ENCODE measurements around the gene ADGRB2.
A peak's percentile ranks its signal among the peaks of the same experiment; 100 is the strongest.

Gene ADGRB2

DNA sequence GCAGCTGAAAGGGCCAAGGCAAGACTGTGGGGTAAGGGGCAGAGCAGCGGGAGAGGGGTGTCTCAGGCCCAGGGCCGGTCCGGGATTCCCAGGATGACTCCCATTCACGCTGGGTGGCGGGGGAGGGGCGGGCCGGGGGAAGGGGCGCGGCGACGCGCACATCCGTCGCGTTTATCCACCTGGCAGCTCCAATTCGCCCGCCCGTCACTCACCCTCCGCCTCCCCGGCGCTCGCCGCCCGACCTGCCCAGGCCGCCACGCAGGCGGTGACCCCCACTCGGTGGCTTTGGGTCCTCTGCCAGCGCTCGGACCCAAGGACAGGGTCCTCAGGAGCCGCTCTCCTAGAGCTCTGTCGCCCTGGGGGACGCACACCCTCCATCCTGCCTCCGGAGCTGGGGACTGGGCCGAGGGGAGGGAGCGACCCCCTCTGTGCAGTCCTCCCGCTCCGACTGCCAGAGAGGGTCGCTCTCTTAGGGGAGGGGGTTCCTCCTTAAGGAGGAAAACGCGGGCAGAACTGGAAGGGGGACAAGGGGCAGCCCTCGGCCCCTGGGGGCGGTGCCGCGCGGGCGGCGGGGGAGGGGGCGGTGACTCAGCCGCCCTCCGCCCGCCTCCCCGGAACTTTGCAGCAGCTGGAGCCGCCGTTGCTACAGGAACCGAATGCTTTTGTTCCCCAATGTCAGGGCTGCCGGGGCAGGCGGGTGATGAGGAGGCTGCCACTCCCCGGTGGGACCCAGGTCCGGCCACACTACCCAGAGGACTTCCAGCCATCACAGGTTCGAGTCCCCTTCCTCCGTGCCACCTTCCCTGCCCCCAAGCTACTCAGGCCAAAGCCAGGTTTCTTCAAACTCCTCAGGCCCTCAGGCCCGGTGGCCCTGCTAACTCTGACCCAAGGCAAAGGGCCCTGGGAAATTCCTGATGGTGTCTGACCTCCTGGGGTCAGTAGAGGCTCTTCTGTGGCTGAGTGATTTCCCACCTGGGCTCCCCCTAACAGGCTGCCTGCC is 3.4 kb downstream of the ADGRB2 start:
- POLR2A ChIA-PET, result interaction anchor here (0.8 to 1.4 kb wide), 3 partner anchors 10 to 45 kb away, joined by 3 to 5 read pairs (median 4); no protein-coding TSS in a partner anchor
- no peak overlapping the region for H3K27ac ChIP-seq (ENCODE audit: insufficient read depth in 1 of 2, low read depth in 1 of 2, low read length in 2 of 2, poor library complexity in 1 of 2, severe bottlenecking in 2 of 2)
- H3K27me3 ChIP-seq (replicated peaks in 2 of 5; ENCODE audit: control insufficient read depth in 4 of 5, insufficient read depth in 5 of 5, low read length in 4 of 5), result peaks cover 0 to 38% (median 14%) of the 10 kb centered on the region in 5 experiments
- CTCF ChIA-PET, result interaction anchor here (1.0 to 6.4 kb wide), 23 partner anchors 8 to 303 kb away, joined by 3 to 34 read pairs (median 3); partner anchors contain the start of genes COL16A1 and PEF1
- peak; percentile 58 to 87 (median 84) for DNase-seq
- H3K4me3 ChIP-seq (ENCODE audit: control insufficient read depth in 1 of 7, extremely low read depth in 1 of 7, insufficient read depth in 4 of 7, low read depth in 2 of 7, low read length in 6 of 7), result peak overlapping the region; percentile 42 to 83 (median 65)
- H3K36me3 ChIP-seq (ENCODE audit: control insufficient read depth in 4 of 4, insufficient read depth in 4 of 4, low read length in 3 of 4), result no peaks in the 10 kb centered on the region
- 1% methylated on average over 52 of the region's 63 CpGs for WGBS (ENCODE audit: insufficient coverage)
- peaks cover 0 to 45% (median 31%) of the 10 kb centered on the region in 4 experiments for H3K4me1 ChIP-seq (ENCODE audit: control extremely low read depth in 1 of 4, control insufficient read depth in 4 of 4, insufficient read depth in 4 of 4, low read length in 3 of 4)
- H3K9me3 ChIP-seq (ENCODE audit: control extremely low read depth in 1 of 5, control insufficient read depth in 4 of 5, insufficient read depth in 2 of 5, low read depth in 1 of 5, low read length in 4 of 5), result no peaks in the 10 kb centered on the region

DNA sequence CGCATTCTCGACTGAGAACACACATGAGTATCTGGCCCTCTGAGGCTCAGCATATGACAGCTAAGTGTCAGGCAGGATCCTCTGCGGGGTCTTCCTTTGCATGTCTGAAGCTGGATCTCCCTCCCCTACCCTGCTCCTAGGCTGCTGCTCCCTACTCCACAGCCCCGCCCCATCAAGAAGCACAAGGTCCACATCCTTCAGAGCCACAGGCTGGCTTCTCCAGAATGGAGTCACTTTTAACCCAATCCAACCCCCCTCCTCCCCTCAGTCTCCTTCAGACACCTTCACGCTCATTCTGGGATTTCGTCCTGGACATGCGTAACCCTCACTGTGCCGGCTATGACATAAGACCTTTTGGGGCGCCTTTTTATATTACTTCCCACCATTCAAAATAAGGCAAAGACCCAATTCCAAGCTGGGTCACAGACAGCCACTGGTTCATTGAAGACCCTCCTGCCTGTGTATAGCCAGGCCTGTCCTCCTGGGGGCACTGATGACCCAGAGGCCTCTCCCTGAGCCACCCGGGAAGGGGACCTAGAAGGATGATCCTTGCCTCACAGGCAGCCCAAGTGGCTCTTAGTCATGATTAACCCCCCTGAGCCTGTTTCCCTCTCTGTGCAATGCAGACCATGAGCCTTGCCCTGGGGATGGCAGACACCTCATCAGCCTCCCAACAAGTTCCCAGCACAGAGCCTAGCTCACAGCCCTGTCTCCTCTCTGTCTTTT is 4.7 kb downstream of the ADGRB2 start:
- Histone ChIP-seq H3K27ac (ENCODE audit: insufficient read depth in 1 of 2, low read depth in 1 of 2, low read length in 2 of 2, poor library complexity in 1 of 2, severe bottlenecking in 2 of 2) (no peak overlapping the region), H3K9me3 (ENCODE audit: control extremely low read depth in 1 of 5, control insufficient read depth in 4 of 5, insufficient read depth in 2 of 5, low read depth in 1 of 5, low read length in 4 of 5) (no peaks in the 10 kb centered on the region), H3K36me3 (ENCODE audit: control insufficient read depth in 4 of 4, insufficient read depth in 4 of 4, low read length in 3 of 4) (no peaks in the 10 kb centered on the region), H3K4me3 (ENCODE audit: control insufficient read depth in 1 of 7, extremely low read depth in 1 of 7, insufficient read depth in 4 of 7, low read depth in 2 of 7, low read length in 6 of 7) (no peak overlapping the region), H3K4me1 (ENCODE audit: control extremely low read depth in 1 of 4, control insufficient read depth in 4 of 4, insufficient read depth in 4 of 4, low read length in 3 of 4) (peaks cover 0 to 37% (median 27%) of the 10 kb centered on the region in 4 experiments), H3K27me3 (replicated peaks in 2 of 5; ENCODE audit: control insufficient read depth in 4 of 5, insufficient read depth in 5 of 5, low read length in 4 of 5) (peaks cover 0 to 30% (median 11%) of the 10 kb centered on the region in 5 experiments)
- DNase-seq, result no peak
- POLR2A ChIA-PET, result interaction anchor here (0.7 to 1.4 kb wide), 3 partner anchors 10 to 44 kb away, joined by 3 to 4 read pairs (median 3); no protein-coding TSS in a partner anchor
- WGBS (ENCODE audit: insufficient coverage), result 97% methylated on average over 4 of the region's 10 CpGs
- CTCF ChIA-PET, result interaction anchor here (0.6 to 6.4 kb wide), 15 partner anchors 9 to 228 kb away, joined by 3 to 34 read pairs (median 5); no protein-coding TSS in a partner anchor

DNA sequence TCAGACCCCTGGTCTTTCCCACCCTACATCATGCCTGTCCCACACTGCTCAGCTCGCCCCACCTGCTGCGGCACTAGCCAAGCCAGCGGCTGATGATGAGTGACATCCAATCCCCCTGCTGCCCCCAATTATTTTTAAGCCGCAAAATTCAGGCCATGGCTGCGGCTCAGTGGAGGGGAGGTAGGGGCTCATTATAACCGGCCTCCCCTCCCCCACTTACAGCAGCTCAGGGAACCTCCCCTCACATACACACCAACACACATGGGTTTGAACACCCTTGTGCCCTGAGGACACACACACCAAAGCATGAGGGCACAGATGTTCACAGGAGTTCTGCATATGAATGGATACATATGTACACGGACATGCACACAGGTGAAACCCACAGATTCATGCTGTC is 5.3 kb downstream of the ADGRB2 start:
- H3K4me3 ChIP-seq (ENCODE audit: control insufficient read depth in 1 of 7, extremely low read depth in 1 of 7, insufficient read depth in 4 of 7, low read depth in 2 of 7, low read length in 6 of 7), result no peak overlapping the region
- H3K27me3 ChIP-seq (replicated peaks in 2 of 5; ENCODE audit: control insufficient read depth in 4 of 5, insufficient read depth in 5 of 5, low read length in 4 of 5), result peaks cover 0 to 28% (median 10%) of the 10 kb centered on the region in 5 experiments
- WGBS (ENCODE audit: insufficient coverage), result 100% methylated on average over 6 of the region's 7 CpGs
- POLR2A ChIA-PET, result no interaction called here
- CTCF ChIA-PET, result interaction anchor here (0.9 to 6.4 kb wide), 9 partner anchors 8 to 213 kb away, joined by 3 to 34 read pairs (median 5); no protein-coding TSS in a partner anchor
- H3K9me3 ChIP-seq (ENCODE audit: control extremely low read depth in 1 of 5, control insufficient read depth in 4 of 5, insufficient read depth in 2 of 5, low read depth in 1 of 5, low read length in 4 of 5), result no peaks in the 10 kb centered on the region
- no peak for DNase-seq
- peaks cover 0 to 37% (median 25%) of the 10 kb centered on the region in 4 experiments for H3K4me1 ChIP-seq (ENCODE audit: control extremely low read depth in 1 of 4, control insufficient read depth in 4 of 4, insufficient read depth in 4 of 4, low read length in 3 of 4)
- H3K36me3 ChIP-seq (ENCODE audit: control insufficient read depth in 4 of 4, insufficient read depth in 4 of 4, low read length in 3 of 4), result no peaks in the 10 kb centered on the region
- no peak overlapping the region for H3K27ac ChIP-seq (ENCODE audit: insufficient read depth in 1 of 2, low read depth in 1 of 2, low read length in 2 of 2, poor library complexity in 1 of 2, severe bottlenecking in 2 of 2)

DNA sequence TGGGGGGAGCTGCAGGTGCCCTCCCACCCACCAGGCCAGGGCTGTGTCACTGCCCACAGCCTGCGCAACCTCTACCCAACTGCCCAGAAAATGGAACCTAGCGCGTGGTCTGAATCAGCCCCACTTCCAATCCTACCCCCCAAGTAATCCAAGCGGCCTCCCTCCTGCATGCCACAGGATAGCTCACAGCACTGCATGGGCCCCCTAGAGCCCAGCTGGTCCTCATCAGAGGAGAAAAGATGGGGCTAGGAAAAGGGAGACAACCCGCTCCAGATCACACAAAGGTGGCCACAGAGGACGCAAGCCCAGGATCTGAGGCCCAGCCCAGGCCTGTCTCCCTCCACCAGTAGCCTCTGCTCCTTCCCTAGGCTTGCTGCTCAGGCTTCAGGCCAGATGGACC is 6.2 kb downstream of the ADGRB2 start:
- CTCF ChIA-PET, result interaction anchor here (1.1 to 6.4 kb wide), 9 partner anchors 8 to 206 kb away, joined by 3 to 34 read pairs (median 3); no protein-coding TSS in a partner anchor
- Histone ChIP-seq H3K27ac (ENCODE audit: insufficient read depth in 1 of 2, low read depth in 1 of 2, low read length in 2 of 2, poor library complexity in 1 of 2, severe bottlenecking in 2 of 2) (no peak overlapping the region), H3K4me3 (ENCODE audit: control insufficient read depth in 1 of 7, extremely low read depth in 1 of 7, insufficient read depth in 4 of 7, low read depth in 2 of 7, low read length in 6 of 7) (no peak overlapping the region), H3K36me3 (ENCODE audit: control insufficient read depth in 4 of 4, insufficient read depth in 4 of 4, low read length in 3 of 4) (no peaks in the 10 kb centered on the region), H3K9me3 (ENCODE audit: control extremely low read depth in 1 of 5, control insufficient read depth in 4 of 5, insufficient read depth in 2 of 5, low read depth in 1 of 5, low read length in 4 of 5) (no peaks in the 10 kb centered on the region), H3K4me1 (ENCODE audit: control extremely low read depth in 1 of 4, control insufficient read depth in 4 of 4, insufficient read depth in 4 of 4, low read length in 3 of 4) (peaks cover 0 to 38% (median 21%) of the 10 kb centered on the region in 4 experiments), H3K27me3 (replicated peaks in 2 of 5; ENCODE audit: control insufficient read depth in 4 of 5, insufficient read depth in 5 of 5, low read length in 4 of 5) (peaks cover 0 to 20% (median 10%) of the 10 kb centered on the region in 5 experiments)
- POLR2A ChIA-PET, result interaction anchor here (0.8 kb wide), 1 partner anchor 9 kb away, joined by 4 read pairs; no protein-coding TSS in a partner anchor
- no peak for DNase-seq
- WGBS (ENCODE audit: insufficient coverage), result 100% methylated on average over 1 of the region's 6 CpGs

DNA sequence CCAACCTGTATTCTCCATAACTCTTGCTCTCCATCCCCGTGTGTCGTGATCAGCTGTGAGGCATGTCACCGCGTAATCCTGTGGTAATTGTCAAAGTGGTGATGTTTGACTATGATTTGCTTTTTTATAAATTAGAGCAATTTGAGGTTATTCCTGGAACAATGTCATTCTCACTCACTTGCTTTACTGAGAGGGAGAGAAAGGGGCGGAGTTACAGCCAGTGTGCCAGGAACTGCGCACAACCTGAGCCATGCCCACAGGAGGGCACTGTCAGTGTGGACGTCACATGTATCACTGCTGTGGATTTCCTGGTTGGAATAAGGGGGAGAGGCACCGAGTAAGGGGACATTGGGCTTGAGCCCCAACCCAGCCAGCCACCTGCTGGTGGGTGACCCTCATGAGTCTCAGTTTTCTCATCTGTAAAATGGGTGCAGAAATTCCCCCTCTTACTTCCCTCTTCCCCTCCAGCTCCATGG is 6.9 kb downstream of the ADGRB2 start:
- DNase-seq, result peak in 1 of 3 donors; percentile 40
- no peak overlapping the region for H3K4me3 ChIP-seq (ENCODE audit: control insufficient read depth in 1 of 7, extremely low read depth in 1 of 7, insufficient read depth in 4 of 7, low read depth in 2 of 7, low read length in 6 of 7)
- H3K27me3 ChIP-seq (replicated peaks in 2 of 5; ENCODE audit: control insufficient read depth in 4 of 5, insufficient read depth in 5 of 5, low read length in 4 of 5), result peaks cover 0 to 13% (median 6%) of the 10 kb centered on the region in 5 experiments
- no peak overlapping the region for H3K27ac ChIP-seq (ENCODE audit: insufficient read depth in 1 of 2, low read depth in 1 of 2, low read length in 2 of 2, poor library complexity in 1 of 2, severe bottlenecking in 2 of 2)
- POLR2A ChIA-PET, result interaction anchor here (0.8 kb wide), 1 partner anchor 8 kb away, joined by 4 read pairs; no protein-coding TSS in a partner anchor
- WGBS (ENCODE audit: insufficient coverage), result 100% methylated on average over 2 of the region's 8 CpGs
- H3K9me3 ChIP-seq (ENCODE audit: control extremely low read depth in 1 of 5, control insufficient read depth in 4 of 5, insufficient read depth in 2 of 5, low read depth in 1 of 5, low read length in 4 of 5), result no peaks in the 10 kb centered on the region
- no peaks in the 10 kb centered on the region for H3K36me3 ChIP-seq (ENCODE audit: control insufficient read depth in 4 of 4, insufficient read depth in 4 of 4, low read length in 3 of 4)
- CTCF ChIA-PET, result interaction anchor here (1.1 to 6.4 kb wide), 8 partner anchors 7 to 207 kb away, joined by 3 to 34 read pairs (median 4); no protein-coding TSS in a partner anchor
- peaks cover 0 to 38% (median 23%) of the 10 kb centered on the region in 4 experiments for H3K4me1 ChIP-seq (ENCODE audit: control extremely low read depth in 1 of 4, control insufficient read depth in 4 of 4, insufficient read depth in 4 of 4, low read length in 3 of 4)

DNA sequence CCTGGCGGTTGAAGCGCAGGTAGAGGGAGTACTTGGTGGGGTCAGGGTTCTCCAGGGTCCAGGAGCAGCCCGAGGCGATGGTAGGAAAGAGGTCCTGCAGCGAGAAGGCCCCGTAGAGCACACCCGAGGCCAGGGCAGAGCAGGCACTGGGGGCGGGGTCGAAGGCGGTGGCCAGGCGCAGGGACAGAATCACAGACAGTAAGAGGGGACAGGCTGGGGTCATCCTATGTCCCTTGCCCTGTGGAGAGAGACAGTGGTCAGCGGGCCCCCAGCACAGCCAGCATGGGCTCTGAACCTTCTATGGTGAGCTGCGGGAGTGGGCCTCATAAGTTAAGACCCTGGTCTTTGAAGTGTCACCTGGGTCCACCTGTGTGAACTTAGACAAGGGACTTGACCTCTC is 7.6 kb downstream of the ADGRB2 start:
- H3K4me1 ChIP-seq (ENCODE audit: control extremely low read depth in 1 of 4, control insufficient read depth in 4 of 4, insufficient read depth in 4 of 4, low read length in 3 of 4), result peaks cover 0 to 39% (median 27%) of the 10 kb centered on the region in 4 experiments
- POLR2A ChIA-PET, result no interaction called here
- H3K4me3 ChIP-seq (ENCODE audit: control insufficient read depth in 1 of 7, extremely low read depth in 1 of 7, insufficient read depth in 4 of 7, low read depth in 2 of 7, low read length in 6 of 7), result no peak overlapping the region
- peaks cover 0 to 7% (median 0%) of the 10 kb centered on the region in 5 experiments for H3K27me3 ChIP-seq (replicated peaks in 2 of 5; ENCODE audit: control insufficient read depth in 4 of 5, insufficient read depth in 5 of 5, low read length in 4 of 5)
- WGBS (ENCODE audit: insufficient coverage), result 93% methylated on average over 13 of the region's 13 CpGs
- no peaks in the 10 kb centered on the region for H3K9me3 ChIP-seq (ENCODE audit: control extremely low read depth in 1 of 5, control insufficient read depth in 4 of 5, insufficient read depth in 2 of 5, low read depth in 1 of 5, low read length in 4 of 5)
- H3K36me3 ChIP-seq (ENCODE audit: control insufficient read depth in 4 of 4, insufficient read depth in 4 of 4, low read length in 3 of 4), result no peaks in the 10 kb centered on the region
- no peak overlapping the region for H3K27ac ChIP-seq (ENCODE audit: insufficient read depth in 1 of 2, low read depth in 1 of 2, low read length in 2 of 2, poor library complexity in 1 of 2, severe bottlenecking in 2 of 2)
- DNase-seq, result no peak
- CTCF ChIA-PET, result interaction anchor here (0.9 to 2.2 kb wide), 2 partner anchors 12 to 33 kb away, joined by 3 to 7 read pairs; no protein-coding TSS in a partner anchor
